Stimulated activated naive CD8-positive, alpha-beta T cell treated with anti-CD3 and anti-CD28 coated beads, Interleukin-15, Interleukin-2, amounts not matched to agents 100 ng/mL and 50 ng/mL, for 24 hours (primary cell): ENCODE data around the gene RYR2.

Source experiments
- H3K27ac Mint-ChIP-seq: one replicate; pipeline ENCODE4 v1.8.0; 2021; ENCODE audit warnings: mild to moderate bottlenecking, mixed read lengths
- H3K27me3 Mint-ChIP-seq: one replicate; pipeline ENCODE4 v1.8.0; 2021; ENCODE audit warnings: mixed read lengths
- H3K36me3 Mint-ChIP-seq: one replicate; pipeline ENCODE4 v1.8.0; 2021; ENCODE audit warnings: low read depth, mixed read lengths
- H3K4me1 Mint-ChIP-seq: one replicate; pipeline ENCODE4 v1.8.0; 2021; ENCODE audit warnings: low read depth, mixed read lengths
- H3K4me3 Mint-ChIP-seq: one replicate; pipeline ENCODE4 v1.8.0; 2021; ENCODE audit warnings: mild to moderate bottlenecking, mixed read lengths
- H3K9me3 Mint-ChIP-seq: one replicate; pipeline ENCODE4 v1.8.0; 2021; ENCODE audit warnings: mixed read lengths

RYR2 gene

GRCh38 chr1:237864338-237865244, 822.6 kb downstream of the RYR2 start:
- Mint-ChIP-seq H3K27me3 (peaks cover 9% of the 10 kb centered on the region), H3K36me3 (no peaks in the 10 kb centered on the region), H3K9me3 (no peaks in the 10 kb centered on the region), H3K27ac (no peak overlapping the region), H3K4me1 (no peaks in the 10 kb centered on the region), H3K4me3 (no peak overlapping the region)

- Mint-ChIP-seq H3K9me3 (peaks cover 5% of the 10 kb centered on the region), H3K36me3 (no peaks in the 10 kb centered on the region), H3K4me1 (no peaks in the 10 kb centered on the region), H3K27ac (no peak overlapping the region), H3K4me3 (no peak overlapping the region), H3K27me3 (peaks cover 13% of the 10 kb centered on the region)
Measured at GRCh38 chr1:237867380-237867888, 825.5 kb downstream of the RYR2 start.

DNA sequence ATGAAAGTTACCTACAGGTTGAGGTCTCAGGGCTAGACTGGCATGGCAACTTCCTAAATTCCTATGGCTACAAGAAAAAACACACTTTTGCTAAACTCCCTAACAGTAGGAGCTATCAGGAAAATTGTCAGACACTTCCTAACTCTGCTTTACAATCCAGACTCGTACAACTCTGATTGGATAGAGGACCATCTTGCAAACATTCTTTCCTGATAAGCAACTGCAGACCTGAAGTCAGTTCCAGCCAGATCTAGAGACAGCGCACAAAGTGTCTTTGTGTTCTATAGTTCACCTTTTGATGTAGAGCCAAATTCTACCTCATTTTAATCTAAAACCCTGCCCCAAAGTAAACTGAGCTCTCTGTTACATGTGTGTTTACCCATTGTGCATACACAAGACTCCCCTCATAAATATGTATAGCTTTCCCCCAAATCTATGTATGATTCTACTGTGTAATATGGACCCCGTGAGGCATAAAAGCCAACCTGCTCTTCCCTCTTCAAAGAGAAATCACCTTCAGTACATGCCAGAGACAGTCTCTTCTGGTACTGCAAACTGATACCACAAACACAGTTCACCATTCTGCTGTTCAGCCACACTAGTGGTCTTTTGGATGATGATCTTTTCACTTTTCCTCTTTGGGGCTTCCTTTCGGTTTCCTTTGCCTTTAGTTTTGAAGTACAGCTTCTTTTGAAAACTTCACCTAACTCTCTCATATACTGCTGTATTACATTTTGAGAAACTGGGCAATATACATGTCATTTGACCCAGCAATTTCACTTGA, 827.0 kb downstream of the RYR2 start:
- no peaks in the 10 kb centered on the region for H3K36me3 Mint-ChIP-seq
- peaks cover 10% of the 10 kb centered on the region for H3K27me3 Mint-ChIP-seq
- peaks cover 5% of the 10 kb centered on the region for H3K9me3 Mint-ChIP-seq
- no peak overlapping the region for H3K27ac Mint-ChIP-seq
- no peaks in the 10 kb centered on the region for H3K4me1 Mint-ChIP-seq
- H3K4me3 Mint-ChIP-seq: no peak overlapping the region

DNA sequence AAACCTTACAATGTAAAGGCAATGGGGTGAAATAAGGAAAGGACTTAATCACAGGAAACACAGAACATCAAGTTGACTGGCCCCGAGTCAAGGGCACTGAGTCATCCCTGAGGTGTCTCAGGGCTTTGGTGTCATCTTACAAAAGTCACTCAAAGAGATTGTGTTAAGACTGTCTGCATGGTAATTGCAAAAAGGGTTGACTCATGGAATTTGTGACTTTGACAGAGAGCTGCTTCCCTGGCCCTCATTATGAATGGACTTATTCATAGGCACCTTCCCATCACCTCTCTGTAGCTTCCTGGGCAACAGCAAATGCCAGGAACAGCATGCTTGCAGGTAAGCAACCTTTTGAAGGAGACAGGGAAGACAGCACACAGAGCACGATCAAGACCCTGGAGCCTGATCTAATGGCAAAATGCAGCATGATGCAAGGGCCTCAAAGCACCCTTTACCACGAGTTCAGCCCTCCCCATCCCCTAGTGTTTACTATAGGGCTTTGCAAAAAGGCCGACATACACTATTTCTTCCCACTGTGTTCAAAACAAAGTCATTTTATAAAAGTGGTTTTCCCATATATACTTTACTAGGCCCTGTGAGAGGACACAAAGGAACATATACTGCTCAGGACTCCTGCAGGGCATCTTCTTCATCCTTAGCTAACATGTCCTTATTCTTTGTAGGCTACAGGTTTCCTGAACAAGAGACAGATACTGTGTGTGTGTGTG, 831.7 kb downstream of the RYR2 start:
- H3K9me3 Mint-ChIP-seq: peaks cover 5% of the 10 kb centered on the region
- H3K36me3 Mint-ChIP-seq: no peaks in the 10 kb centered on the region
- no peak overlapping the region for H3K27ac Mint-ChIP-seq
- H3K4me3 Mint-ChIP-seq: no peak overlapping the region
- peaks cover 7% of the 10 kb centered on the region for H3K27me3 Mint-ChIP-seq
- no peaks in the 10 kb centered on the region for H3K4me1 Mint-ChIP-seq

- Mint-ChIP-seq H3K4me3 (no peak overlapping the region), H3K27ac (no peak overlapping the region), H3K27me3 (peaks cover 7% of the 10 kb centered on the region), H3K36me3 (no peaks in the 10 kb centered on the region), H3K4me1 (no peaks in the 10 kb centered on the region), H3K9me3 (peaks cover 5% of the 10 kb centered on the region)
Measured at GRCh38 chr1:237875291-237875690, 833.3 kb downstream of the RYR2 start.

GRCh38 chr1:237877631-237878030, 835.6 kb downstream of the RYR2 start:
- Mint-ChIP-seq H3K4me1 (no peaks in the 10 kb centered on the region), H3K27ac (no peak overlapping the region), H3K27me3 (no peaks in the 10 kb centered on the region), H3K9me3 (no peaks in the 10 kb centered on the region), H3K4me3 (no peak overlapping the region), H3K36me3 (no peaks in the 10 kb centered on the region)

DNA sequence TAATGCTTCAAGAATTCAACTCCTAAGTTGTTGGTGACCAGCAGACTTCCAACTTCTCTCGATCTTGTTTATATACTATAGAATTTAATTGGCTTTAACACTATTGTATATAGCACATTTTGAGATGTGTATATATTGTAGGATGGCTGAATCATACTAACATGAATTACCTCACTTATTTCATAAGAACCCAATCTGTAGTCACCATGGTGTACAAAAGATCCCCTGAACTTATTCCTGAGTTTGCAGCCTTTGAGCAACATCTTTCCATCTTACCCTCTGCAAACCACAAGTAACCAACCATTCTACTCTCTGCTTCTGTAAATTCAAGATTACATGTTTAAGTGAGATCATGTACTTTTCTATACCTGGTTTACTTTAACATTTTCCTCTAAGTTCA, 836.4 kb downstream of the RYR2 start:
- no peak overlapping the region for H3K4me3 Mint-ChIP-seq

GRCh38 chr1:237879195-237879594, 837.2 kb downstream of the RYR2 start:
- H3K36me3 Mint-ChIP-seq: no peaks in the 10 kb centered on the region

More for the DNA sequence above, 836.4 kb downstream of the RYR2 start:
- Mint-ChIP-seq H3K27me3 (no peaks in the 10 kb centered on the region), H3K27ac (no peak overlapping the region), H3K9me3 (peaks cover 4% of the 10 kb centered on the region), H3K4me1 (no peaks in the 10 kb centered on the region), H3K36me3 (no peaks in the 10 kb centered on the region)

More at GRCh38 chr1:237879195-237879594, 837.2 kb downstream of the RYR2 start:
- Mint-ChIP-seq H3K27ac (no peak overlapping the region), H3K4me3 (no peak overlapping the region), H3K4me1 (no peaks in the 10 kb centered on the region), H3K27me3 (no peaks in the 10 kb centered on the region), H3K9me3 (peaks cover 4% of the 10 kb centered on the region)
